T-helper 2 cell treated with Interferon-gamma antibody and Interleukin-4, amounts not matched to agents 5 μg/mL and 100 μg/mL, for 36 hours (primary cell): Measurements from ENCODE around the gene HS6ST1.

ENCODE experiments used
- DNase-seq: peaks from one replicate; pipeline ENCODE4 v3.0.0; 2021; ENCODE audit warnings: low spot score
- H3K27ac Mint-ChIP-seq: one replicate; pipeline ENCODE4 v1.8.0; 2021; ENCODE audit warnings: mild to moderate bottlenecking, mixed read lengths
- H3K27me3 Mint-ChIP-seq: one replicate; pipeline ENCODE4 v1.8.0; 2021; ENCODE audit warnings: low read depth, mixed read lengths
- H3K36me3 Mint-ChIP-seq: one replicate; pipeline ENCODE4 v1.8.0; 2021; ENCODE audit warnings: low read depth, mixed read lengths
- H3K4me1 Mint-ChIP-seq: one replicate; pipeline ENCODE4 v1.8.0; 2021; ENCODE audit warnings: low read depth, mixed read lengths
- H3K4me3 Mint-ChIP-seq: one replicate; pipeline ENCODE4 v1.8.0; 2022; ENCODE audit warnings: mild to moderate bottlenecking, moderate library complexity, mixed read lengths
- H3K9me3 Mint-ChIP-seq: one replicate; pipeline ENCODE4 v1.8.0; 2021; ENCODE audit warnings: mixed read lengths

Gene HS6ST1

DNA sequence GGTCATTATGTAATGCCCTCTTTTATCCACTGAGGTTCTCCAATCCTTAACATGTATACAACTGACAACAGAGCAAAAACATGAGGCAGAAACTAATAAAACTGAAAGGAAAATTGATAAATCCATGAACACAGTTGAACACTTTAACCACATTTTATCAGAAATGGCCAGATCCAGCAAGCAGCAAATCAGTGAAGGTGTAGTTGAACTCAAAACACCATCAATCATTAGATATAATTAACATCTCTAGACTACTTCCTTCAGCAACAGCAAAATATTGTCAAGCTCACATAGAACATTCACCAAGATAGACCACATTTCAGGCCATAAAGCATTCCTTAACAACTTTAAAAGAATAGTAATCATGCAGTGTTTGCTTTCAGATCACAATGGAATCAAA is 72.9 kb downstream of the HS6ST1 start:
- Mint-ChIP-seq H3K27me3 (peaks cover 16% of the 10 kb centered on the region), H3K4me3 (no peak overlapping the region), H3K9me3 (no peaks in the 10 kb centered on the region), H3K4me1 (no peaks in the 10 kb centered on the region), H3K27ac (no peak overlapping the region), H3K36me3 (no peaks in the 10 kb centered on the region)
- no peak for DNase-seq

DNA sequence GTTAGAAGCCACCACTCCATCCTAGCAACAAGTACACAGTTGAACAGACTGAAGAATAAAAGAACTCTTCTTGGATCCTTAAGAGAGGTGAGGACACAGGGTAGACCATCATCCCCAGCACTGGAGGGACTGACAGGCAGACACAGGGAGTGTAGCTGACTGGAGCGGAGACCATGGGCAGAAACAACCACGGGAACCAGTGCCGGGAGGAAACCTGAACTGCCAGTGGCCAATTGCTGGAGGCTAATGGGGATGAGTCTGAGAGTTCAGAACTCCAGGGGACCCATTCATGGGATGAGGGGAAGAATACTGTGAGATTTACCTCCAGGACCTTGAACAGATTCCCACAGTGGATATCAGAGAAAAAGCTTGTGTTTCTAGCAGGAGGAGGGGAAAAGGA is 76.8 kb downstream of the HS6ST1 start:
- no peak overlapping the region for H3K27ac Mint-ChIP-seq
- H3K27me3 Mint-ChIP-seq: peaks cover 16% of the 10 kb centered on the region
- H3K4me1 Mint-ChIP-seq: no peaks in the 10 kb centered on the region
- no peak for DNase-seq
- H3K4me3 Mint-ChIP-seq: no peak overlapping the region
- no peaks in the 10 kb centered on the region for H3K9me3 Mint-ChIP-seq
- no peaks in the 10 kb centered on the region for H3K36me3 Mint-ChIP-seq

DNA sequence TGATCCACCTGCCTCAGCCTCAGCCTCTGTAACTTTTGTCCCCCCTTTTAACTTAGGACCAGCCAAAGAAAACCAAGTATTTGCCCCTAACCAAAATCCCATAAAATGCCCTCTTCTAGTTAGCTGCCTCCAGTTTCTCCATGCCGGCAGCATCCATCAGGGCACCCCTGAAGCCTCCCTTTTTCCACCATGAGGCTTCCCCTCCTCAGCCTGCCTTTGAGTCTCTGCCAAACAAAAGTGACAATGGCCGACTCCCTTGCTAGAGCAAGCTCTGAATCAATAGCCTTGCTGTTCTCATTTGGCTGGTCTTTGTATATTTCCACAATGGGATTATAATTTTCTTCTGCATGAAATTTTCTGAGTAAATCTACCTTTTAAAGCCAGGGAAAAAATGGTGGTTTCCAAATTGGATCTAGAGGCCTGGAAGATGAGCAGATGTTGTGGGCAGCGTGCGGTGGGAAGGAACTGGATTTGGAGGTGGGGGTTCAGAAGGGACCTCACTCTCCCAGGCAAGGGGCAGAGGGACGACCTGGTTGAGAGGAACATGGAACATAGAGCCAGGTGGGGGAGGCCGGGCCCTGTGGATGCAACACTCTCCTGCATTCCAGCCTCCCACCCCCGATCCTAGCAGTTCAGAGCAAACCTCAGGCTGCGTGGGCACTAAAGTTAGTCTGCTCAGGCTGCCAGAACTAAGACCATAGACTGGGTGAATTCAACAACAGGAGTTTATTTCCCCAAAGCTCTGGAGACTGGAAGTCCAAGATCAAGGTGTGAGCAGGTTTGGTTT is 80.6 kb downstream of the HS6ST1 start:
- DNase-seq: no peak
- Mint-ChIP-seq H3K4me1 (peaks cover 3% of the 10 kb centered on the region), H3K27ac (no peak overlapping the region), H3K4me3 (no peak overlapping the region), H3K9me3 (no peaks in the 10 kb centered on the region), H3K27me3 (peaks cover 10% of the 10 kb centered on the region), H3K36me3 (no peaks in the 10 kb centered on the region)

DNA sequence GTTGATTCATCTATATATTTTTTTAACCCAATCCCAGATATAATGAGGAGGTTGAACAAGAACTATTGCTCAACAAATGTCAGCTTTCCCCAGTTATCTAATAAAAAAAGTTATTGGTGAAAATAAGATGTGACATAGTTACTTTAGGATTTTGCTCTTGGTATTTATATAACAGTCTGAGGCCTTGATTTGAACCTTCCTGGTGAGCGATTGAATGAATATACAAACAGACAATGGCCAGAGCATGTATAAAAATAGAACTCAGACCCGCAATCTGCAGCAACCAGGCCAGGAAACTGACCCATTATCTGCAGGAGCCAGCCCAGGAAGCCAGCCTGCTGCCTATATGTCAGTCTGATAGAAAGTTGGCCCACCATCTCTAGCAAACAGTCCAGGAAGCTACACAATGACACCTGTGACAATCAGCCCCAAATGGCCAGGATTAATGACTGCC is 81.6 kb downstream of the HS6ST1 start:
- Mint-ChIP-seq H3K4me3 (no peak overlapping the region), H3K4me1 (peaks cover 3% of the 10 kb centered on the region), H3K27me3 (peaks cover 6% of the 10 kb centered on the region), H3K9me3 (no peaks in the 10 kb centered on the region), H3K36me3 (no peaks in the 10 kb centered on the region), H3K27ac (no peak overlapping the region)
- DNase-seq: no peak

DNA sequence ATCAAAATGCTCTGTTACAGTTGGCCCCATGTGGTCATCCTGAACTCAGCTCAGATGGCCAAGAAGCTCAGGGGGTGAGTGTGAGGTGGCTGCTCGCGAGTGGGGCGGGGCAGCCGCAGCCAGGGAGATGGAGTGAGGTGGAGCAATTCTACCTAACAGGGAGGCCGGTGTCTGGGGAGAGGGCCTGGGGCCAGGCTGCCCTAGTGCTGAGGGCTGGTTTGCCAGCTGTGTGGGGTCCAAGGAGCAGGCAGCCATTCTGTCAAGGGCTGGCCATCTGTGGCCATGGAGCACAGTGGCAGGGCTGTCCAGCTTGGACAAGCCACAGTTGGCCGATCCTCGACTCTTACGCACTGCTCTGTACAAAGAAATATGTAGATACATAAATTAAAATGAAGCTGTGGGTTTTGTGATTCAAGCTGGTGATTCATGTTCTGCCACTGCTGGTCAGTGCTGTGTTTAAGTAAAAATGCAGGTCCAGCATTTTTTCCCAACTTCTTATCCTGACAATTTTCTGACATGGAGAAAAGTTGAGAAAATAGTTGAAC is 82.1 kb downstream of the HS6ST1 start:
- Mint-ChIP-seq H3K36me3 (no peaks in the 10 kb centered on the region), H3K9me3 (no peaks in the 10 kb centered on the region), H3K27ac (no peak overlapping the region), H3K27me3 (peaks cover 4% of the 10 kb centered on the region), H3K4me1 (peaks cover 3% of the 10 kb centered on the region), H3K4me3 (no peak overlapping the region)
- DNase-seq: no peak

DNA sequence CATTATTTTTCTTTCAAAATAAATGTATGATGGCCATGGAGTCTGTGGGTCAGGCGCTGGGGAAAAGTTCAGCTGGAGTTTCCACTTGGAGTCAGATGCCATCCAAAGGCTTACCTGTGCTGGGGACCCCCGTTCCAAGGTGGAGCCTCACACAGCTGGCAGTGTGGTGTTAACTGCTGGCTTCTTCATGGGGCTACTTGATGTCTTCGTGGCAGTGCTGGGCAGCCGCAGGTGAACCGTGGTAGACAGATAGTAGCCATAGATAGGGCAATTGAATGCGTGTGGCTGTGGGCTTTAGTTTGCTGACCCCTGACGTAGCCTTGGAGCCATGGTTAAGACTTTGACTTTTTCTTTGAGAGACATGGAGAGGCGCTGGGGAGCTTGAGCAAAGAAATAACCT is 83.1 kb downstream of the HS6ST1 start:
- no peak for DNase-seq
- peaks cover 7% of the 10 kb centered on the region for H3K27me3 Mint-ChIP-seq
- no peaks in the 10 kb centered on the region for H3K36me3 Mint-ChIP-seq
- no peak overlapping the region for H3K27ac Mint-ChIP-seq
- peaks cover 3% of the 10 kb centered on the region for H3K4me1 Mint-ChIP-seq
- H3K4me3 Mint-ChIP-seq: no peak overlapping the region
- H3K9me3 Mint-ChIP-seq: no peaks in the 10 kb centered on the region

DNA sequence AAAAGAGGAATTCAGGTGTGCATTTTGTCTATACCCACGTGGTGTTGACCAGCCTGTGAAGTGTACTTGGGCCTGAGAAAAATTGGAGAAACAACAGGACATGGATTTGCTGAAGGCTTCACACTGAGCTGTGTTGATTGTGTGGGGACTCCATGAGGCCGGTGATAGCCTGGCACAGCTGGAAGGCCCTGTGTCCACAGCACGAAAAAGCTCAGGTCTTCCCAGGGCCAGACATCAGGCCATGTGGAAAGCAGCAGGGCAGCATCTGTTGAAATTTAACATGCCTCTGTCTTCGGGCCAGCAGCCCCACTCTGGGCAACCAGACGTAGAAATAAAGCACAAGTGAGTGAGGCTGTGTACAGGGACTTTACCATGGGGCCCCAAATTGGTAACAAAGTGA is 84.1 kb downstream of the HS6ST1 start:
- Mint-ChIP-seq H3K4me1 (peaks cover 3% of the 10 kb centered on the region), H3K9me3 (no peaks in the 10 kb centered on the region), H3K4me3 (no peak overlapping the region), H3K27me3 (peaks cover 7% of the 10 kb centered on the region), H3K27ac (no peak overlapping the region), H3K36me3 (no peaks in the 10 kb centered on the region)
- no peak for DNase-seq

DNA sequence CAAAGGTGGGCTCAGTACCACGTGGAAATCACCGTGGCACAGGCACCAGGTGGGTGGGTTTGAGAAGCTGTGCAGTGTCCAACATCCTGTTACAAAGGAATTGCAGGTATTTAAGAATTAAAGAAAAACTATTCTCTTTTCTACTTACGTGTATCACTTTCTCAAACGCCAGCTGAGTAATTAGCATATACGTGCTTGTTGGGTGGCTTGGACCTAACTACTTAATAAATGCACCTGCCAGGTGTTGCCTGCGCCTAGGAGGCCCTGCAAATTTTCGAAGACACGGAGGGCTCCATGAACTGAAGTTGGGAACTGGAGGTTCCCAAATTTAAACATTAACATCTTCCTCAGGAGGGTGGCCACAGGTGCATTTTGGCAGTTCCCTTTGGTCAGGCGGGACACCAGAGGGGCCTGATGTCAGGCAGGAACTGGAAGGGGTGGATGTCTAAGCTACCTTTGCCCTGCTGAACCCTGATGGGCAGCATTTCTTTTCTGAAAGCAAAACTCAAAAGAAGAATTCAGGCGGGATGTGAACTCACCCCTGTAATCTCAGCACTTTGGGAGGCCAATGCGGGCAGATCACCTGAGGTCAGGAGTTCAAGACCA is 84.8 kb downstream of the HS6ST1 start:
- Mint-ChIP-seq H3K36me3 (no peaks in the 10 kb centered on the region), H3K9me3 (no peaks in the 10 kb centered on the region), H3K27me3 (peaks cover 9% of the 10 kb centered on the region), H3K27ac (no peak overlapping the region), H3K4me1 (peaks cover 3% of the 10 kb centered on the region), H3K4me3 (peak overlapping the region; percentile 79)
- DNase-seq: no peak

DNA sequence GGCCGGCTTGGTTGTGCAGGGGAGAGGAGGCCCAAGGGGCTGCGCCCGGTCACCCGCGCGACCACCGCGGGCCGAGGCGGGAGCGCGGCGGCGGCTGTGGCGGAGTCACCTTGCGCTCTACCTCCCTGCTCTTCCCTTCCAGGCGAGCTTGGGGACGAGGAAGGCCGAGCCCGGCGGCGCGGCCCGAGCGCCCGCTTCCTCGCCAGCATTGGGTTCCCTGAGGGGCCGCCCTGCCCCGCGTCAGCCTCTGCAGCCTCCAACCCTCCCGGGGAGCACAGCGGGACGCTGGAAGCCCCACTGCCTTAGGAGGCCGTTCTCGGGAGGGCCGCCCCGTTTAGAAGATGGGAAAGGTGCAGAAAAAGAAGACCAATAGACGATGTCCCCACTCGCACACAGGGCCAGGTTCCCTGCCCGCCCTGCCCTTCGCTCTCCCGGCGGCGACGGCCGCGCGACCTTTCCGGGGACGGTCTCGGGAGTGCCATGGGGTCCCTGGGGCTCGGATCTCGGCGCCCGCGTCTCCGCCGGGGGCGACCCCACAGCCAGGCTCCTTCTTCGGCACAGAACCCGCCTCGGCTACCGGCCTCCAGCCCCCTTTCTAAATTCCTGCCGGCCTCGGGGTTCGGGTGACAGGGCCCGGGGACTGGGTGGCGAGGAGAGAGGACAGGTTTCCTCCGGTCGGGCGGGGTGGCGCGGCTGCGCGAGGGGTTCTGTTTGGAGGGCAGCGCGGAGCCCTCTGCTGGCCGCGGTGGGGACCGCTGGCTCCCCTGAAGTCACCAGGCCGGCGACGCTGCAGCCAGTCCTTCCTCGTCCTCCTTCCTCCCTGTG is 85.5 kb downstream of the HS6ST1 start:
- peaks cover 9% of the 10 kb centered on the region for H3K27me3 Mint-ChIP-seq
- peaks cover 3% of the 10 kb centered on the region for H3K4me1 Mint-ChIP-seq
- DNase-seq: peak; percentile 82
- no peaks in the 10 kb centered on the region for H3K36me3 Mint-ChIP-seq
- peak overlapping the region; percentile 79 for H3K4me3 Mint-ChIP-seq
- H3K27ac Mint-ChIP-seq: no peak overlapping the region
- no peaks in the 10 kb centered on the region for H3K9me3 Mint-ChIP-seq

DNA sequence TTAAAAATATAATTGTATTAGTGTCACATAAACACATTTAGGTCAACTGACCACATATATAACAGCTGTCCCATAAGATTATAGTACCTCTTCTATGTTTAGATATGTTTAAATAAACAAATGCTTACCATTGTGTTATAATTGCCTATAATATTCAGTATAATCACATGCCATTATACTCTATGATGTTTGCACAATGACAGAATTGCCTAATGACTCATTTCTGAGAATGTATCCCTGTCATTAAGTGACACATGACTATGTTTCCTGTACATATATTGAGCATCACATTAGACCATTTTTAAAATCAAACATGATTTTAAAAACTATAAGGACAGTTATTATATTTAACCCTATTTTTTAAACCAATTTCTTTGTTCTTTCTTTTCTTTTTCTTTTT is 89.8 kb downstream of the HS6ST1 start:
- H3K9me3 Mint-ChIP-seq: no peaks in the 10 kb centered on the region
- H3K4me1 Mint-ChIP-seq: peaks cover 3% of the 10 kb centered on the region
- no peaks in the 10 kb centered on the region for H3K36me3 Mint-ChIP-seq
- peaks cover 14% of the 10 kb centered on the region for H3K27me3 Mint-ChIP-seq
- DNase-seq: no peak
- no peak overlapping the region for H3K4me3 Mint-ChIP-seq
- H3K27ac Mint-ChIP-seq: no peak overlapping the region

DNA sequence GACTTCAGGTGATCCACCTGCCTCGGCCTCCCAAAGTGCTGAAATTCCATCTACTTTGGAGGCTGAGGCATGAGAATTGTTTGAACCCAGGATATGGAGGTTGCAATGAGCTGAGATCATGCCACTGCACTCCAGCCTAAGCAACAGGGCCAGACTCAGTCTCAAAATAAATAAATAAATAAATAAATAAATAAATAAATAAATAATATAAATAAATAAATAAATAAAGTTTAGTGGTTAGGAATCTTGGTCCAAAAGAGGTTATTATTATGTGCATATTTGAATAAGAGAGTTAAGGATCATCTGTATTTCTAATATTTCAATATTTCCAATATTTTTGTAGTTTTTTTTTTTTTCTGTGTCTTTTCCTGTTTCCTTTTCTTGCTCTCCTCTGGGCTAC is 90.8 kb downstream of the HS6ST1 start:
- DNase-seq: no peak
- H3K36me3 Mint-ChIP-seq: no peaks in the 10 kb centered on the region
- peaks cover 14% of the 10 kb centered on the region for H3K27me3 Mint-ChIP-seq
- H3K4me1 Mint-ChIP-seq: no peaks in the 10 kb centered on the region
- no peak overlapping the region for H3K4me3 Mint-ChIP-seq
- no peaks in the 10 kb centered on the region for H3K9me3 Mint-ChIP-seq
- H3K27ac Mint-ChIP-seq: no peak overlapping the region

DNA sequence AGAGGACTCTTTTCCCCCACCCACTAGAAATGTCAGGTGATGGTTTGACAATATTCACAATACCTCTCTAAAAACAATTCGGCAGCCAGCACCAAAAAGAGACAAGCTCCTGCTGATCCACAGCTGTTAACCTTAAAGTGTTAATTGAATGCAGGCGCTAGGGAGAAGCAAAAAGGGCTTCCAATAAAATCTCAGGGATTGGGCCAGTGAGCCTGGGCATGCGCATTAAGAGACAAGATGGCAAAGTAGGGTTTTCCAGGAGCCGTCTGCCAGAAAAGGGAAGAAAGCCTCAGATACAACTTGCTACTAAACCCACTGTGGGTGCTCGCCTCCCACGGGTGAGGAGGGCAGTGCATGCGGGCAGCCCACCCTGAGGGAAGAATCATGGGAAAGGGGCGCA is 98.8 kb downstream of the HS6ST1 start:
- Mint-ChIP-seq H3K4me1 (no peaks in the 10 kb centered on the region), H3K4me3 (no peak overlapping the region)

DNA sequence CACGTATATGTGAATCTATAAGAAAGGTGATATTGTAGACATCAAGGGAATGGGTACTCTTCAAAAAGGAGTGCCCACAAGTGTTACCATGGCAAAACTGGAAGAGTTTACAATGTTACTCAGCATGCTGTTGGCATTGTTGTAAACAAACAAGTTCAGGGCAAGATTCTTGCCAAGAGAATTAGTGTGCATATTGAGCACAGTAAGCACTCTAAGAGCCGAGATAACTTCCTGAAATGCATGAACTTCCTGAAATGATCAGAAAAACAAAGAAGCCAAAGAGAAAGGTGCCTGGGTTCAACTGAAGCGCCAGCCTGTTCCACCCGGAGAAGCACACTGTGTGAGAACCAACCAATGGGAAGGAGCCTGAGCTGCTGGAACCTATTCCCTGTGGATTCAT is 101.0 kb downstream of the HS6ST1 start:
- H3K27ac Mint-ChIP-seq: no peak overlapping the region
- H3K27me3 Mint-ChIP-seq: no peaks in the 10 kb centered on the region
- H3K36me3 Mint-ChIP-seq: no peaks in the 10 kb centered on the region
- no peak for DNase-seq
- H3K4me3 Mint-ChIP-seq: no peak overlapping the region
- no peaks in the 10 kb centered on the region for H3K4me1 Mint-ChIP-seq
- no peaks in the 10 kb centered on the region for H3K9me3 Mint-ChIP-seq

More for the DNA sequence above, 98.8 kb downstream of the HS6ST1 start:
- Mint-ChIP-seq H3K27me3 (peaks cover 3% of the 10 kb centered on the region), H3K9me3 (no peaks in the 10 kb centered on the region), H3K27ac (no peak overlapping the region), H3K36me3 (no peaks in the 10 kb centered on the region)
- DNase-seq: no peak
